ENCODE results near the gene MGLL. TPM values are rescaled to one million over a fixed set of nuclear protein-coding genes. Genes with fewer than 3 reads are reported as not detected.
"Not testable (repeated sequence)": the region's sequence is repeated elsewhere in the genome, so short reads cannot be mapped to it uniquely, and the experiment has no call there.

MGLL gene
- total RNA-seq, 5 donors from 2014 or later (not counting 1 experiment from before 2014, with no cell fraction given): 0.78 to 3.7 (median 1.8) TPM

DNA sequence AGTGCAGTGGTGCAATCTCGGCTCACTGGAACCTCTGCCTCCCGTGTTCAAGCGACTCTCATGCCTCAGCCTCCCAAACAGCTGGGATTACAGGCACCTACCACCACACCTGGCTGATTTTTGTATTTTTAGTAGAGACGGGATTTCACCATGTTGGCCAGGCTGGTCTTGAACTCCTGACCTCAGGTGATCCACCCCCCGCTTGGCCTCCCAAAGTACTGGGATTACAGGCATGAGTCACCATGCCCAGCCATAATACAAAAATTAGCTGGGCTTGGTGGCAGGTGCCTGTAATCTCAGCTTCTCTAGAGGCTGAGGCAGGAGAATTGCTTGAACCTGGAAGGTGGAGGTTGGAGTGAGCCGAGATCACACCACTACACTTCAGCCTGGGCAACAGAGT, 167.3 kb downstream of the MGLL start:
- H3K9me3 Mint-ChIP-seq; H3K27ac Mint-ChIP-seq; DNase-seq; H3K4me3 Mint-ChIP-seq; H3K27ac ChIP-seq (ENCODE audit: low read length); CTCF ChIA-PET; H3K4me1 Mint-ChIP-seq; ATAC-seq (replicated peaks in 1 of 4); POLR2A ChIA-PET; H3K4me3 ChIP-seq (ENCODE audit: control insufficient read depth in 1 of 2, extremely low read depth in 1 of 2, low read length in 1 of 2); H3K36me3 Mint-ChIP-seq; H3K27me3 Mint-ChIP-seq; H3K4me1 ChIP-seq (ENCODE audit: control insufficient read depth in 1 of 2, extremely low read depth in 1 of 2, insufficient read depth in 2 of 2, low read length in 2 of 2); H3K36me3 ChIP-seq (ENCODE audit: control insufficient read depth in 2 of 2, extremely low read depth in 1 of 2, insufficient read depth in 1 of 2, low read length in 1 of 2); H3K9me3 ChIP-seq: not testable (repeated sequence)
- WGBS (ENCODE audit: insufficient coverage): 96% methylated on average over 3 of the region's 6 CpGs
- H3K27me3 ChIP-seq (replicated peaks in 1 of 2; ENCODE audit: control insufficient read depth in 2 of 2, extremely low read depth in 1 of 2, insufficient read depth in 2 of 2, low read length in 1 of 2): peaks cover 0 to 14% of the 10 kb centered on the region in 2 experiments

DNA sequence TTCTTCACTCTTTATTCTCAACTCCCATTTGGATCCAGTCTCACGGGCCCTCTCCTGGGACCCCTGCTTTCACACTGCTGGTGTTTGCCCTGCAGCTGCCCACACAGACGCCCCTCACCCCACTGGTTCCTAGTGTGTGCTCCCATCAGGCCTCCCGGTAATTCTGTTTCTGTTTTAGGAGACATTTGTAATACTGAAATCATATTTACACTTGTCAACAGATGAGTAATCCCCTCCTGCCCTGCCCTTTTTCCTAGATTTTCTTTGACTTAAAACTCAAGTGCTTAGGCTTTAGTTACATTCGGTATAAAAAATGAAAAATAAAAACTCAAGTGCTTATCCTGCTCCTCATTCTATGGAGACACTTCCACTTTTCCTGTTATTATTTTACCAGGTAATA, 167.9 kb downstream of the MGLL start:
- CTCF ChIA-PET: no interaction called here
- POLR2A ChIA-PET: no interaction called here

DNA sequence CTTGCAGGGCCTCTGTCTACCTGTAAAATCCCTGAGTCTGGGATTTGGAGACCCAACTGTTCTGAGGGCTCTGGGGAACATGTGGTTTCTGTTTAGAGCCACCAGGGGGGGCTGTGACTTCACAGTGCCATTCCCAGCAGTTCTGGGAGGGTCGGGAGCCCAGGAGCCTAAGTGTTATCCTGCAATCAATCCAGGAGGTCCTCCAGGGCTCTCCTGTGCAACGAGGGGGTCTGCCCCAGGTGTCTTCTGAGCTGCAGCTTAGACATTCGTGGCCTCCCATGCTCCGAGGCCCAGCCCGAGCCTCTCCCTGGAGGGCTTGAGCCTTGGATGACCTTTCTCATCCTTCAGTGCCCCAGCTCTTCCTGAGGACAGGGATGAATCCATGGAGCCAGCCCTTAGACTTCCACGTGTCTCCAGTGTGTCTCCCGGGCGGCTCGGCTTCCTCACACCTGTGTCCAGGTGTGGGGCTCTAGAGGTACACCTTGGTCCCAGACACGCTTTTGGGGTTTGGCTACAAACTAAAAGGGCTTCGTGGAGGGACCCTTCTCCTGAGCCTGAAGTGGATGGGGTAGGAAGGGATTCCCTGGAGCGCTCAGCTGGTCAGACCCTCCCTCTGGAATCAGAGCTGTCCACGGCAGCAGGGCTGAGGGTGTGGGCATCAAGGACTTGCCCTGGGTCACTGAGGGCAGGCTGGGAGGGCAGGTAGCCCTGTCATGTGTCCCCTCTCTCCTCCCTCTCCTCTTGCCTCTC, 169.9 kb downstream of the MGLL start:
- Mint-ChIP-seq H3K4me3 (no peak overlapping the region), H3K36me3 (no peaks in the 10 kb centered on the region), H3K9me3 (no peaks in the 10 kb centered on the region), H3K4me1 (no peaks in the 10 kb centered on the region), H3K27me3 (no peaks in the 10 kb centered on the region), H3K27ac (no peak overlapping the region)
- no peaks in the 10 kb centered on the region for H3K36me3 ChIP-seq (ENCODE audit: control insufficient read depth in 2 of 2, extremely low read depth in 1 of 2, insufficient read depth in 1 of 2, low read length in 1 of 2)
- no peak overlapping the region for H3K27ac ChIP-seq (ENCODE audit: low read length)
- CTCF ChIA-PET: interaction anchor here in 1 of 2 donors (0.5 to 1.0 kb wide), 5 partner anchors 13 to 49 kb away, joined by 3 to 6 read pairs (median 3); no protein-coding TSS in a partner anchor
- no peak overlapping the region for H3K4me3 ChIP-seq (ENCODE audit: control insufficient read depth in 1 of 2, extremely low read depth in 1 of 2, low read length in 1 of 2)
- no peaks in the 10 kb centered on the region for H3K9me3 ChIP-seq
- no peaks in the 10 kb centered on the region for H3K4me1 ChIP-seq (ENCODE audit: control insufficient read depth in 1 of 2, extremely low read depth in 1 of 2, insufficient read depth in 2 of 2, low read length in 2 of 2)
- POLR2A ChIA-PET: no interaction called here
- H3K27me3 ChIP-seq (replicated peaks in 1 of 2; ENCODE audit: control insufficient read depth in 2 of 2, extremely low read depth in 1 of 2, insufficient read depth in 2 of 2, low read length in 1 of 2): peaks cover 0 to 17% of the 10 kb centered on the region in 2 experiments
- WGBS (ENCODE audit: insufficient coverage): 74% methylated on average over 10 of the region's 13 CpGs
- ATAC-seq (replicated peaks in 1 of 4) (peak in 3 of 4 experiments; percentile 59 to 78 (median 66)), DNase-seq (peak in 11 of 35 experiments; percentile 12 to 67 (median 28))

More for the DNA sequence above, 167.9 kb downstream of the MGLL start:
- Histone ChIP-seq H3K36me3 (ENCODE audit: control insufficient read depth in 2 of 2, extremely low read depth in 1 of 2, insufficient read depth in 1 of 2, low read length in 1 of 2) (no peaks in the 10 kb centered on the region), H3K27ac (ENCODE audit: low read length) (no peak overlapping the region), H3K4me1 (ENCODE audit: control insufficient read depth in 1 of 2, extremely low read depth in 1 of 2, insufficient read depth in 2 of 2, low read length in 2 of 2) (no peaks in the 10 kb centered on the region), H3K4me3 (ENCODE audit: control insufficient read depth in 1 of 2, extremely low read depth in 1 of 2, low read length in 1 of 2) (no peak overlapping the region), H3K9me3 (no peaks in the 10 kb centered on the region), H3K27me3 (replicated peaks in 1 of 2; ENCODE audit: control insufficient read depth in 2 of 2, extremely low read depth in 1 of 2, insufficient read depth in 2 of 2, low read length in 1 of 2) (peaks cover 0 to 14% of the 10 kb centered on the region in 2 experiments)
- no CpG with 5 or more reads among the region's 4 CpGs for WGBS (ENCODE audit: insufficient coverage)
- Mint-ChIP-seq H3K36me3 (no peaks in the 10 kb centered on the region), H3K27me3 (no peaks in the 10 kb centered on the region), H3K4me3 (no peak overlapping the region), H3K9me3 (no peaks in the 10 kb centered on the region), H3K4me1 (no peaks in the 10 kb centered on the region), H3K27ac (no peak overlapping the region)
- no peak for DNase-seq
- no peak for ATAC-seq (replicated peaks in 1 of 4)

DNA sequence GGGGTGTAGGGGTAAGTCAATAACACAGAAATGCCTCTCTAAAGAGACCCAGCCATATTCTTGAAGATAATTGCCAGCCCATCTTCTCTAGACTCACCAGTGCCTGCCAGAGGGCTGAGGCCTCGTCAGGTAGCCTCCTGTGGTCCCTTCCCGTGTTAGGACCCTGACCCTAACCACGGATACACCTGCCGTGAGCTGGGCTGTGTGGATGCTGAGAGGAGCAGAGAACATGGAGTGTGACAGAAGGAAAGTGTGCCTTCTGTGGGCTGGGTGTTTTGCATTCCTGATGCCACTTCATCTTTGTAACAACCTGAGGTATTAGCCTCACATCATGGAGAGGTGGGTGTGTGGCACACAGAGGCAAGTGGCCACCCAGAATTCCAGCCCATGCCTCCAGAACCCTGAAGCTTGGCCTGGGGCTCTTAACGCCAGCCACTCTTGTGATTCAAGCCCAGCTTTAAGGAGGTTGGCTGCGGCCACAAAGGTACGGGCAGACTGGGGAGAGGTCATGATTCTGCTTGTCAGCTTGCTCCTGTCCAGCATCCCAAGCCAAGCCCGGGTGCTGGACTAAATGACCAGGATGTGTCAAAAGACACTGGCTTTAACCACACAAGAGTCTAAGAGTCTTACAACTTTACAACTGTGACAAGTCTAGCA, 170.7 kb downstream of the MGLL start:
- no peak for ATAC-seq (replicated peaks in 1 of 4)
- Histone ChIP-seq H3K27me3 (replicated peaks in 1 of 2; ENCODE audit: control insufficient read depth in 2 of 2, extremely low read depth in 1 of 2, insufficient read depth in 2 of 2, low read length in 1 of 2) (peaks cover 0 to 17% of the 10 kb centered on the region in 2 experiments), H3K36me3 (ENCODE audit: control insufficient read depth in 2 of 2, extremely low read depth in 1 of 2, insufficient read depth in 1 of 2, low read length in 1 of 2) (no peaks in the 10 kb centered on the region), H3K9me3 (no peaks in the 10 kb centered on the region), H3K4me1 (ENCODE audit: control insufficient read depth in 1 of 2, extremely low read depth in 1 of 2, insufficient read depth in 2 of 2, low read length in 2 of 2) (no peaks in the 10 kb centered on the region), H3K4me3 (ENCODE audit: control insufficient read depth in 1 of 2, extremely low read depth in 1 of 2, low read length in 1 of 2) (no peak overlapping the region), H3K27ac (ENCODE audit: low read length) (no peak overlapping the region)
- Mint-ChIP-seq H3K4me3 (no peak overlapping the region), H3K4me1 (no peaks in the 10 kb centered on the region), H3K27me3 (no peaks in the 10 kb centered on the region), H3K36me3 (no peaks in the 10 kb centered on the region), H3K27ac (no peak overlapping the region), H3K9me3 (no peaks in the 10 kb centered on the region)
- POLR2A ChIA-PET: interaction anchor here in 1 of 2 donors (0.6 kb wide), 1 partner anchor 54 kb away, joined by 3 read pairs; the partner anchor contains the start of gene MCM2
- CTCF ChIA-PET: interaction anchor here in 1 of 2 donors (0.5 to 0.7 kb wide), 2 partner anchors 15 to 50 kb away, joined by 3 to 6 read pairs; no protein-coding TSS in a partner anchor
- no peak for DNase-seq
- 64% methylated on average over 5 of the region's 8 CpGs for WGBS (ENCODE audit: insufficient coverage)

DNA sequence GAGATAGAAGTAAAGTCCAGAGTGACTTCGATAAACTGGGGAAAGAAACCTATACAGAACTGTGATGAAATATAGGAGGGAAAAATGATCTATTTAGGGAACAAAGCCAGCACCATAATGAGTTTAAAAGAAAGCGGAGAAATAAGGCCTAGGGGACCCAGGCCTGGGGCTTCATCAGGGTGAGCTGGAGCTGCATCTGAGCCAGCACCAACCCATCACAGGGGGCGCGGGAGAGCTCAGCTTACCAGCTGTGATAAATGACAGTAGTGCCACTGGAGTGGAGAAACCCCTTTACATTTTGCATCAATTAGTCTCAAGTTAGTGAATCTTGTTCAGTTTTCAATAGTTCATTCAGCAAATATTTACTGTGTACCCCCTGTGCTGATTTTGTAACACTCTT, 172.1 kb downstream of the MGLL start:
- H3K9me3 ChIP-seq: no peaks in the 10 kb centered on the region
- no CpG with 5 or more reads among the region's 4 CpGs for WGBS (ENCODE audit: insufficient coverage)
- H3K27me3 Mint-ChIP-seq: no peaks in the 10 kb centered on the region
- ChIA-PET POLR2A (no interaction called here), CTCF (interaction anchor here in 1 of 2 donors (0.5 kb wide), 1 partner anchor 75 kb away, joined by 3 read pairs; no protein-coding TSS in a partner anchor)
- ATAC-seq (replicated peaks in 1 of 4): no peak
- no peaks in the 10 kb centered on the region for H3K4me1 ChIP-seq (ENCODE audit: control insufficient read depth in 1 of 2, extremely low read depth in 1 of 2, insufficient read depth in 2 of 2, low read length in 2 of 2)
- H3K4me1 Mint-ChIP-seq: no peaks in the 10 kb centered on the region
- no peak for DNase-seq
- H3K36me3 ChIP-seq (ENCODE audit: control insufficient read depth in 2 of 2, extremely low read depth in 1 of 2, insufficient read depth in 1 of 2, low read length in 1 of 2): no peaks in the 10 kb centered on the region
- H3K36me3 Mint-ChIP-seq: no peaks in the 10 kb centered on the region
- no peaks in the 10 kb centered on the region for H3K9me3 Mint-ChIP-seq
- H3K4me3 Mint-ChIP-seq: no peak overlapping the region
- H3K4me3 ChIP-seq (ENCODE audit: control insufficient read depth in 1 of 2, extremely low read depth in 1 of 2, low read length in 1 of 2): no peak overlapping the region
- peaks cover 0 to 17% of the 10 kb centered on the region in 2 experiments for H3K27me3 ChIP-seq (replicated peaks in 1 of 2; ENCODE audit: control insufficient read depth in 2 of 2, extremely low read depth in 1 of 2, insufficient read depth in 2 of 2, low read length in 1 of 2)
- no peak overlapping the region for H3K27ac Mint-ChIP-seq
- no peak overlapping the region for H3K27ac ChIP-seq (ENCODE audit: low read length)

DNA sequence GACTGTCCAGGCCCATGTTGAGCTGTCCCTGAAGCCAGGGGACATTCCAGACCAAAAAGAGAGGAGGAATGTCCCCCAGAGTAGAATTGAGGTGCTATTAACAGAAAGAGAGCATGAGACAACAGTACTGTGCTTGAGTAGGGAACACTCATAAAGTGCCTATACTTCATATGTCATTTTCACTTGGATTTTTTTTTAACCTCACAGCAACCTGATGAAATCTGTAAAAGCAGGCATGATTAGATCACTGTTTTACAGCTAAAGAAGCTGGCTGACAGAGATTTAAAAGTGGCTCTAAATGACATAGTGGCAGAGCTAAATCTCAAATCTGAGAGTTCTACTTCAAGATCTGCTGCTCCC, 174.5 kb downstream of the MGLL start:
- POLR2A ChIA-PET: no interaction called here

More for the DNA sequence above, 174.5 kb downstream of the MGLL start:
- Histone ChIP-seq H3K4me1 (ENCODE audit: control insufficient read depth in 1 of 2, extremely low read depth in 1 of 2, insufficient read depth in 2 of 2, low read length in 2 of 2) (no peaks in the 10 kb centered on the region), H3K4me3 (ENCODE audit: control insufficient read depth in 1 of 2, extremely low read depth in 1 of 2, low read length in 1 of 2) (no peak overlapping the region), H3K27ac (ENCODE audit: low read length) (no peak overlapping the region), H3K36me3 (ENCODE audit: control insufficient read depth in 2 of 2, extremely low read depth in 1 of 2, insufficient read depth in 1 of 2, low read length in 1 of 2) (no peaks in the 10 kb centered on the region), H3K27me3 (replicated peaks in 1 of 2; ENCODE audit: control insufficient read depth in 2 of 2, extremely low read depth in 1 of 2, insufficient read depth in 2 of 2, low read length in 1 of 2) (peaks cover 0 to 17% of the 10 kb centered on the region in 2 experiments), H3K9me3 (no peaks in the 10 kb centered on the region)
- DNase-seq: no peak
- H3K27me3 Mint-ChIP-seq: no peaks in the 10 kb centered on the region
- H3K27ac Mint-ChIP-seq: no peak overlapping the region
- no peaks in the 10 kb centered on the region for H3K4me1 Mint-ChIP-seq
- no peaks in the 10 kb centered on the region for H3K36me3 Mint-ChIP-seq
- CTCF ChIA-PET: interaction anchor here in 1 of 2 donors (1.5 kb wide), 1 partner anchor 48 kb away, joined by 6 read pairs; no protein-coding TSS in a partner anchor
- ATAC-seq (replicated peaks in 1 of 4): no peak
- no peak overlapping the region for H3K4me3 Mint-ChIP-seq
- H3K9me3 Mint-ChIP-seq: no peaks in the 10 kb centered on the region
